ENCODE measurements around the gene SLC26A9. TPM values are rescaled to one million over a fixed set of nuclear protein-coding genes. Genes with fewer than 3 reads are reported as not detected.

Gene SLC26A9
- total and polyA plus RNA-seq, 2 experiments from 2014 or later, result not detected

- TF ChIP-seq ZNF462 (CRISPR knock-in tag; IDR thresholded peaks at IDR 0.05) (no peak), EZH2phosphoT487 (IDR thresholded peaks at IDR 0.05; ENCODE audit: unreplicated experiment) (no peak), NANOG (IDR thresholded peaks at IDR 0.05; ENCODE audit: borderline replicate concordance) (no peak)
Observed at GRCh38 chr1:205920861-205921569, 22.2 kb downstream of the SLC26A9 start (continued).

- no peaks in the 10 kb centered on the region for H3K27me3 ChIP-seq (ENCODE audit: insufficient read depth)
- H3F3A ChIP-seq (replicated peaks; ENCODE audit: low read depth), result no peaks in the 10 kb centered on the region
- TF ChIP-seq ZNF331 (CRISPR knock-in tag; IDR thresholded peaks at IDR 0.05; ENCODE audit: low read depth) (no peak), ETS1 (IDR thresholded peaks at IDR 0.05) (no peak), JUNB (IDR thresholded peaks at IDR 0.05; ENCODE audit: unreplicated experiment) (no peak), REST (IDR thresholded peaks at IDR 0.05; ENCODE audit: unreplicated experiment) (no peak), ZNF114 (CRISPR knock-in tag; IDR thresholded peaks at IDR 0.05) (no peak), NANOG (IDR thresholded peaks at IDR 0.05; ENCODE audit: borderline replicate concordance) (no peak)
- Mint-ChIP-seq H3K4me1 (peaks cover 9% of the 10 kb centered on the region), H3K9me3 (no peaks in the 10 kb centered on the region), H3K27ac (no peak overlapping the region), H3K27me3 (ENCODE audit: insufficient read depth, low read depth, poor library complexity) (peaks cover 8% of the 10 kb centered on the region), H3K36me3 (ENCODE audit: low read depth) (no peaks in the 10 kb centered on the region), H3K4me3 (no peak overlapping the region)
- no peaks in the 10 kb centered on the region for H4K20me1 ChIP-seq (replicated peaks; ENCODE audit: insufficient read depth)
- no peaks in the 10 kb centered on the region for H3K79me2 ChIP-seq (replicated peaks; ENCODE audit: insufficient read depth)
- H3K27ac ChIP-seq (ENCODE audit: low read depth), result no peak overlapping the region
- no peak overlapping the region for H3K4me2 ChIP-seq
- no peak for DNase-seq (ENCODE audit: low spot score)
- H2AFZ ChIP-seq, result no peak overlapping the region
- H3K36me3 ChIP-seq (ENCODE audit: insufficient read depth), result no peaks in the 10 kb centered on the region
- H3K4me1 ChIP-seq (ENCODE audit: insufficient read depth), result no peaks in the 10 kb centered on the region
- ATAC-seq, result no peak
- H3K9me2 ChIP-seq (ENCODE audit: insufficient read depth), result no peaks in the 10 kb centered on the region
- H3K4me3 ChIP-seq, result no peak overlapping the region
Observed at GRCh38 chr1:205920159-205920558, 23.1 kb downstream of the SLC26A9 start.

All from GM23338 (cell line).